Measurements from ENCODE around the gene CDH23. TPM values are rescaled to one million over a fixed set of nuclear protein-coding genes. Genes with fewer than 3 reads are reported as not detected.

The CDH23 gene
- total and polyA plus RNA-seq, 10 of the 15 experiments (the other 5 are each of a cell fraction or from before 2014, with no cell fraction given) = 0.09 to 0.40 (median 0.15) TPM; not detected in 1

- CTCF ChIA-PET = interaction anchor here (0.7 to 2.7 kb wide), 4 partner anchors 14 to 97 kb away, joined by 3 to 11 read pairs (median 3); partner anchors contain the start of gene PSAP
- no peak overlapping the region for H3K4me2 ChIP-seq (ENCODE audit: control insufficient read depth, insufficient read depth)
- WGBS (ENCODE audit: insufficient coverage, insufficient replicate concordance, low lambda C conversion rate, missing lambda C conversion rate) = 93% methylated on average over 3 of the region's 3 CpGs
- no peaks in the 10 kb centered on the region for H3K9me3 ChIP-seq (replicated peaks; ENCODE audit: control insufficient read depth, insufficient read depth, low read length)
- H2AFZ ChIP-seq (ENCODE audit: control insufficient read depth, low read depth, low read length) = no peak overlapping the region
- H3K27ac ChIP-seq (ENCODE audit: control insufficient read depth, insufficient read depth) = no peak overlapping the region
- no peak overlapping the region for H3K9ac ChIP-seq (ENCODE audit: control insufficient read depth, insufficient read depth, low read length)
- SMC1A ChIA-PET (ENCODE audit: uncharacterized antibody, unreplicated experiment) = interaction anchor here (1.4 kb wide), 1 partner anchor 19 kb away, joined by 4 read pairs; the partner anchor contains the start of gene VSIR
- H4K20me1 ChIP-seq (ENCODE audit: control insufficient read depth, insufficient read depth) = no peaks in the 10 kb centered on the region
- no peaks in the 10 kb centered on the region for H3K79me2 ChIP-seq (ENCODE audit: control insufficient read depth, insufficient read depth, low read length)
- FAIRE-seq (no peak), DNase-seq (ENCODE audit: low read depth, low spot score) (no peak), ATAC-seq (no peak)
- RAD21 ChIA-PET (ENCODE audit: unreplicated experiment) = no interaction called here
- no TSS peak for BruUV-seq (replicated peaks)
- no peaks in the 10 kb centered on the region; a peak in 1 of 4 replicates for H3K27me3 ChIP-seq (replicated peaks in 1 of 2; ENCODE audit: control insufficient read depth in 2 of 2, insufficient read depth in 2 of 2, low read length in 1 of 2)
- intact Hi-C loops (cut with micrococcal nuclease; ENCODE audit: unreplicated experiment) (no loop called here), in situ Hi-C loops (cut with MboI) (no loop called here)
- H3K36me3 ChIP-seq (ENCODE audit: control insufficient read depth in 2 of 2, insufficient read depth in 2 of 2, low read length in 1 of 2) = peaks cover 0 to 2% of the 10 kb centered on the region in 2 experiments; a peak in 1 of 4 replicates
- no peak overlapping the region for H3K4me3 ChIP-seq
- POLR2A ChIA-PET = interaction anchor here (1.1 kb wide), 1 partner anchor 15 kb away, joined by 3 read pairs; no protein-coding TSS in a partner anchor
- H3K4me1 ChIP-seq (ENCODE audit: control insufficient read depth, insufficient read depth, low read length) = peaks cover 31% of the 10 kb centered on the region
- TF ChIP-seq SPI1 (IDR thresholded peaks at IDR 0.05; ENCODE audit: borderline replicate concordance, insufficient read depth, low read depth, low read length) (no peak), ZNF207 (IDR thresholded peaks at IDR 0.05; ENCODE audit: borderline replicate concordance) (no peak), RELA (IDR thresholded peaks at IDR 0.05; ENCODE audit: borderline replicate concordance, partially characterized antibody) (no peak), GATAD2B (conservative IDR thresholded peaks at IDR 0.05; ENCODE audit: low read depth) (no peak), NR2C2 (IDR thresholded peaks at IDR 0.05; ENCODE audit: borderline replicate concordance, control insufficient read depth, insufficient read length, low read depth) (no peak), TCF7 (IDR thresholded peaks at IDR 0.05; ENCODE audit: borderline replicate concordance) (no peak), ZNF384 (IDR thresholded peaks at IDR 0.05; ENCODE audit: borderline replicate concordance, low read depth, low read length) (no peak), POLR2AphosphoS2 (IDR thresholded peaks at IDR 0.05; ENCODE audit: low read depth, low read length) (no peak), RFX5 (IDR thresholded peaks at IDR 0.05; ENCODE audit: low read depth, low read length) (no peak), BCL11A (IDR thresholded peaks at IDR 0.05; ENCODE audit: low read depth, low read length) (no peak), ZBTB11 (CRISPR knock-in tag; IDR thresholded peaks at IDR 0.05) (no peak), BACH1 (IDR thresholded peaks at IDR 0.05; ENCODE audit: borderline replicate concordance) (no peak), NR2F1 (conservative IDR thresholded peaks at IDR 0.05) (no peak)
- TF ChIP-seq, protein P1, sequence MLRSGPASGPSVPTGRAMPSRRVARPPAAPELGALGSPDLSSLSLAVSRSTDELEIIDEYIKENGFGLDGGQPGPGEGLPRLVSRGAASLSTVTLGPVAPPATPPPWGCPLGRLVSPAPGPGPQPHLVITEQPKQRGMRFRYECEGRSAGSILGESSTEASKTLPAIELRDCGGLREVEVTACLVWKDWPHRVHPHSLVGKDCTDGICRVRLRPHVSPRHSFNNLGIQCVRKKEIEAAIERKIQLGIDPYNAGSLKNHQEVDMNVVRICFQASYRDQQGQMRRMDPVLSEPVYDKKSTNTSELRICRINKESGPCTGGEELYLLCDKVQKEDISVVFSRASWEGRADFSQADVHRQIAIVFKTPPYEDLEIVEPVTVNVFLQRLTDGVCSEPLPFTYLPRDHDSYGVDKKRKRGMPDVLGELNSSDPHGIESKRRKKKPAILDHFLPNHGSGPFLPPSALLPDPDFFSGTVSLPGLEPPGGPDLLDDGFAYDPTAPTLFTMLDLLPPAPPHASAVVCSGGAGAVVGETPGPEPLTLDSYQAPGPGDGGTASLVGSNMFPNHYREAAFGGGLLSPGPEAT (IDR thresholded peaks at IDR 0.05; ENCODE audit: low read depth) = no peak
- TF ChIP-seq, protein P2, sequence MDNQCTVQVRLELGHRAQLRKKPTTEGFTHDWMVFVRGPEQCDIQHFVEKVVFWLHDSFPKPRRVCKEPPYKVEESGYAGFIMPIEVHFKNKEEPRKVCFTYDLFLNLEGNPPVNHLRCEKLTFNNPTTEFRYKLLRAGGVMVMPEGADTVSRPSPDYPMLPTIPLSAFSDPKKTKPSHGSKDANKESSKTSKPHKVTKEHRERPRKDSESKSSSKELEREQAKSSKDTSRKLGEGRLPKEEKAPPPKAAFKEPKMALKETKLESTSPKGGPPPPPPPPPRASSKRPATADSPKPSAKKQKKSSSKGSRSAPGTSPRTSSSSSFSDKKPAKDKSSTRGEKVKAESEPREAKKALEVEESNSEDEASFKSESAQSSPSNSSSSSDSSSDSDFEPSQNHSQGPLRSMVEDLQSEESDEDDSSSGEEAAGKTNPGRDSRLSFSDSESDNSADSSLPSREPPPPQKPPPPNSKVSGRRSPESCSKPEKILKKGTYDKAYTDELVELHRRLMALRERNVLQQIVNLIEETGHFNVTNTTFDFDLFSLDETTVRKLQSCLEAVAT (IDR thresholded peaks at IDR 0.05) = no peak
Measured at GRCh38 chr10:71754562-71754961, 357.8 kb downstream of the CDH23 start.

Data from GM12878 (cell line).